ENCODE results near the gene CENPB.

GRCh38 chr20:3749689-3750531 lies 36.6 kb downstream of the CENPB start:
- TF ChIP-seq RCOR1 (conservative IDR thresholded peaks at IDR 0.05; ENCODE audit: low read depth, low read length): no peak
- TF ChIP-seq NFIC (IDR thresholded peaks at IDR 0.05; ENCODE audit: low read depth, low read length): no peak
- TF ChIP-seq NBN (IDR thresholded peaks at IDR 0.05): no peak
- peak; percentile 36 to 66 (median 61) for TF ChIP-seq CTCF (IDR thresholded peaks at IDR 0.05 in 2 of 3, conservative IDR thresholded peaks at IDR 0.05 in 1 of 3; ENCODE audit: control insufficient read depth in 2 of 3, extremely low read depth in 1 of 3, insufficient read depth in 1 of 3, low read depth in 3 of 3, low read length in 3 of 3)
